NB4 (cell line): ENCODE results near the gene ANKS1A.

ENCODE experiments used
- DNase-seq: peaks from one replicate; pipeline ENCODE4 v3.0.0; 2010; ENCODE audit warnings: low read depth
- H3K4me3 ChIP-seq: one replicate; pipeline ENCODE4 v1.5.1; 2011; ENCODE audit warnings: mild to moderate bottlenecking, low read depth, low read length, moderate library complexity
- MAX ChIP-seq: IDR thresholded peaks from 2 replicates; pipeline ENCODE4 v1.6.1; 2011; ENCODE audit warnings: low read depth, low read length
- MYC ChIP-seq: IDR thresholded peaks from 2 replicates; pipeline ENCODE4 v1.6.1; 2011; ENCODE audit warnings: low read depth, low read length
- POLR2A ChIP-seq: IDR thresholded peaks from 2 replicates; pipeline ENCODE4 v1.6.1; 2011; ENCODE audit warnings: mild to moderate bottlenecking; ENCODE audit not compliant: insufficient read length; ENCODE audit errors: extremely low read depth
- TF ChIP-seq, protein P1 (sequence below): IDR thresholded peaks from one replicate; pipeline ENCODE4 v1.5.1; 2012; ENCODE audit warnings: low read depth, low read length

The ANKS1A gene

DNA sequence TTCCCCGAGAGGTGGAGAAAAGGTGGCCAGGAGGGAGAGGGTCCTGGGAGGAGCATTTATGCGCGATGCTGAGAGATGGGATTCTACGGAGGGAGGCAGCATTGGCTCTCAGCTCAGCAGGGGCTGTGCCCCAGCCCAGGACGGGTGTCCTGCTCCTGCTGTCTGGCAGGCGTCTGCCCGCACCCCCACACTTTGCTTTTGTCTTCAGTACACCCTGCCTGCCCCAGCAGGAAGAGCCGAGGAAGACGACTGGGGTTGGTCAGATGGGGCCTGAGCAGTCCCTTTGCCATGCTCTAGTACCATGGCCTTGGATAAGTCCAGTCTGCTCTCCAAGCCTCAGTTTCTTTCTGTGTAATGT is 183.6 kb downstream of the ANKS1A start:
- H3K4me3 ChIP-seq, result no peak overlapping the region
- no peak for DNase-seq
- TF ChIP-seq MAX (no peak), POLR2A (no peak), MYC (no peak)
- TF ChIP-seq, protein P1, sequence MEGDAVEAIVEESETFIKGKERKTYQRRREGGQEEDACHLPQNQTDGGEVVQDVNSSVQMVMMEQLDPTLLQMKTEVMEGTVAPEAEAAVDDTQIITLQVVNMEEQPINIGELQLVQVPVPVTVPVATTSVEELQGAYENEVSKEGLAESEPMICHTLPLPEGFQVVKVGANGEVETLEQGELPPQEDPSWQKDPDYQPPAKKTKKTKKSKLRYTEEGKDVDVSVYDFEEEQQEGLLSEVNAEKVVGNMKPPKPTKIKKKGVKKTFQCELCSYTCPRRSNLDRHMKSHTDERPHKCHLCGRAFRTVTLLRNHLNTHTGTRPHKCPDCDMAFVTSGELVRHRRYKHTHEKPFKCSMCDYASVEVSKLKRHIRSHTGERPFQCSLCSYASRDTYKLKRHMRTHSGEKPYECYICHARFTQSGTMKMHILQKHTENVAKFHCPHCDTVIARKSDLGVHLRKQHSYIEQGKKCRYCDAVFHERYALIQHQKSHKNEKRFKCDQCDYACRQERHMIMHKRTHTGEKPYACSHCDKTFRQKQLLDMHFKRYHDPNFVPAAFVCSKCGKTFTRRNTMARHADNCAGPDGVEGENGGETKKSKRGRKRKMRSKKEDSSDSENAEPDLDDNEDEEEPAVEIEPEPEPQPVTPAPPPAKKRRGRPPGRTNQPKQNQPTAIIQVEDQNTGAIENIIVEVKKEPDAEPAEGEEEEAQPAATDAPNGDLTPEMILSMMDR, result no peak

DNA sequence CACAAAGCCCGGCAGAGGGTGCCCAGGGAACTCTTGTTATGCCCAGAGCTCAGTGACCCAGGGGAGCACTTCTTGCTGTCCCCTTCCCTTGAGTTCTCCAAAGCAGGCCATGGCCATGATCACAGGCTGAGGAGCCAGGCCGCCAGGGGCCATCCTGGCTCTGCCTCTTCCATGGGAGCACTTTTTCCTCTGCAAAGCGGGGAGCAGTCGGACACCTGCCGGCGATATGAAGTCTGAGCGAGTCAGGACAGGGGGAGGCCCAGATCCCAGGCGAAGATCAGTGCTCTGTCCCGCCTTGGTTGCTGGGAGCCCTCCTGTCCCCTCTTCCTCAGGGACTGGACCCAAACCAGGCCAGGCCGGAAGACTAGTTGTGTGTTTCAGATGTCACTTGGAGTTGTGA is 184.2 kb downstream of the ANKS1A start:
- DNase-seq, result no peak
- H3K4me3 ChIP-seq, result no peak overlapping the region
- TF ChIP-seq POLR2A (no peak), MYC (no peak), MAX (no peak)
- TF ChIP-seq, protein P1, result no peak

DNA sequence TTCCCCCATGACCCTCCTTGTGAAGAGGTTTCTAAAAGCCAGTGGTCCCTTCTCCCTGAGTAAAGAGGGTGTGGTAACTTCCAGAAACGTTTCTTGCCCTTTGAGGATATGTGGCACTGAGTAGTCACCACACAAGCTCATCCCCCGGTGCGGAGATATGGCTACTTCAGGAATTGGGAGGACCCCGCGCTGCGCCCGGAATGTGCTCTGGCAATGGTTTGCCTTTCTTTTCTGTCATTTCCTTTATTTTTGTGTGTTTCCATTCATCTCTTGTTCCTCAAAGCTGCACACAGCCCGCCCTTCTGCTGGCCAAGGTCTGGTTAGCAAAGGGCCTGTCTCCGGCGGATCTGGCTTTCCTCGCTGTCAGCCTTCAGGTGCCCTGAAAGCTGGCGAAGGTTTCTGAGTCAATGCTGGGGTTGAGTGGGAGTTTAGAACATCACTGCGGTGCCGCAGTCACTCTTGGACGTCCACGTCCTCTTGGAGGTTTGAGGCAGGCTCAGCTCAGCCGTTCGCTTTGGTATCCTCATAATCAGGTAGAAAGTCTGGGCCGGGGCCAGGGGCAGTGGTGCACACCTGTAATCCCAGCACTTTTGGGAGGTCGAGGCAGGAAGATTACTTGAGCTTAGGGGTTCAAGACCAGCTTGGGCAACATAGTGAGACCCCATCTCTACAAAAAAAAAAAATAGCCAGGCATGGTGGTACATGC is 184.9 kb downstream of the ANKS1A start:
- TF ChIP-seq, protein P1, result no peak
- TF ChIP-seq POLR2A (no peak), MYC (no peak), MAX (no peak)
- DNase-seq, result no peak
- H3K4me3 ChIP-seq, result no peak overlapping the region

DNA sequence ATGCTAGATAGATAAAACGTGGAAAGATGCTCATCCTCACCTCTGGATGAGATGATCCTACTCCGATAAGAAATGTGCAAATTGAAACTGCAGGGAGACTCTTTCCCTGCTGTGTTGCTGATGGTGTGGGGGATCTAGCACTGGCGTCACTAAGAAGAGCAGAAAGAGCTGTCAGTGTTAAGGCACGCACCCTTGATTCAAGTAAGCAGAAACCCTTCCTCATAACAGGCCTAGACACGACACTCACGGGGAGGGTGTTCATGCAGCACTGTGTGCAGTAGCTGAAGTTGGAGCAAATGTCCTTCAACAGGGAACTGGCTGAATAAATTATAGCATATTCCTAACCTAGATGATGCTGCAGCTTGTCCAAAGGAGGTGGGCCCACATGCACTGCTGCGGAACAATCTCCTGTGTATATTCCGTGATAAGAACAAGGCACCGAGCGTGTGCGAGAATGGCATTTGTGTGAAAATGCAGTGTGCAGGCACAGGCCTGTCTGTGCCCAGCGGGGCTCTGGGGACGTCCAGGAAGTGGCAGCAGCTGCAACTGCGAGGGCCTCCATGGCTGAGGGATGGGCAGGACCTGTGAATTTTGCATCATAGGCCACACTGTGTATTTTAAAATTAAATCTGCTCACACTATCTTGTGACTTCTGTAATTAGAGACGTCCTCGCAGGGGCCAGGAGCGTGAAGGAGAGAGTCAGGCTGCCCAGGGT is 188.1 kb downstream of the ANKS1A start:
- H3K4me3 ChIP-seq, result no peak overlapping the region
- TF ChIP-seq MYC, result no peak
- TF ChIP-seq MAX, result no peak
- no peak for TF ChIP-seq POLR2A
- TF ChIP-seq, protein P1, result no peak
- DNase-seq, result no peak

DNA sequence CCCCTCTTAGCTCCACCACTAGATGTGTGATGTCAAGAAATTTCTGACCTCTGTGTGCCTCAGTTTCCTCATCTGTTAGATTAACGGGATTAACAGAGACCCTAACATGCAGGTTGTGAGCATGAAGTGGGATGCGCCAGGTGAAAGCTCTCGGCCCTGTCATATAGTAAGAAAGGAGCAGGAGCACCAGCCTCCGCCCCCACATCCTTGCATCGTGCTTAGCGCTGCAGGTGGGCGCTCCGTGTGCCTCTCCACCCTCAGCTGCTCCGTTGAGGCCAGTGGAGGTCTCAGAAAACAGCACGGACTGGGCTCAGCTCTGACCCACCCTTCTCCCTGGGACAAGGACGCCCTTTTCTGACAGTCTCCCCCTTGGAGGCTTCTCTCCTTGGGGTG is 188.7 kb downstream of the ANKS1A start:
- TF ChIP-seq MAX, result no peak
- TF ChIP-seq, protein P1, result no peak
- no peak for TF ChIP-seq POLR2A
- TF ChIP-seq MYC, result no peak
- DNase-seq, result no peak

More for the DNA sequence above, 188.7 kb downstream of the ANKS1A start:
- no peak overlapping the region for H3K4me3 ChIP-seq
